ENCODE results near the gene KNDC1. TPM values are rescaled to one million over a fixed set of nuclear protein-coding genes. Genes with fewer than 3 reads are reported as not detected.

KNDC1 gene
- total RNA-seq, 1 experiment from 2014 or later: 1.1 TPM

DNA sequence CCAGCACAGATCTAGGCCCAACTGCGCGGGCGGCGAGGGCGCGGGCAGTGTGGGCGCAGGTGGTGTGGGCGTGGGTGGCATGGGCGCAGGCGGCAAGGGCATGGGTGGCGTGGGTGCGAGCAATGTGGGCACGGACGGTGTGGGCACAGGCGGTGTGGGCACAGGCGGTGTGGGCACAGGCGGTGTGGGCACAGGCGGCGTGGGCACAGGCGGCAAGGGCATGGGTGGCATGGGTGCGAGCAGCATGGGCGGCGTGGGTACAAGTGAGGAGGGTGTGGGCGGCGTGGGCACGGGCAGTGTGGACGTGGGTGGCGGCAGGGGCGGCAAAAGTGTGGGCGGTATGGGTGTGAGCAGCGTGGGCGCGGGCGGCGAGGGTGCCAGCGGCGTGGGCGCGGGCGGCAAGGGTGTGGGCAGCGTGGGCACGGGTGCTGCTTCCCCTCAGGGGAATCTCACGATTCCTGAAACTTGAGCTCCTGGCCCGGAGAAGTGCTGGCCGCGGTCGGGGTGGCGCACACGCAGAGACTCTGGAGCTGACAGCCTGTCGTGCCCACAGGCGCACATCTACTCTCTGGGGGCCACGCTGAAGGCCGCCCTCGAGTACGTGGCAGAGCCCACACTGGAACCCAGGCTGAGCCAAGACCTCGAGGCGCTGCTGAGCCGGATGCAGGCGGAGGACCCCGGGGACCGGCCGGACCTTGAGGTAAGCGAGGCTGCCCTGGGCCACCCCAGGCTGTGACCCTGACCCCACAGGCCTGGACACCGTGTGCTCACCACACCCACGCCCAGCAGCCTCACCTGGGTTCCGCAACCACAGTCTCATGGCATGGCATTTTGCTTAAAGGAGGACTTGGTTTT lies 23.0 kb downstream of the KNDC1 start:
- in situ Hi-C loops (cut with HindIII; ENCODE audit: low pct_unique_long_range_greater_than_20kb, low sequenced_read_pairs): no loop called here
- no peak for DNase-seq (ENCODE audit: low read depth)

DNA sequence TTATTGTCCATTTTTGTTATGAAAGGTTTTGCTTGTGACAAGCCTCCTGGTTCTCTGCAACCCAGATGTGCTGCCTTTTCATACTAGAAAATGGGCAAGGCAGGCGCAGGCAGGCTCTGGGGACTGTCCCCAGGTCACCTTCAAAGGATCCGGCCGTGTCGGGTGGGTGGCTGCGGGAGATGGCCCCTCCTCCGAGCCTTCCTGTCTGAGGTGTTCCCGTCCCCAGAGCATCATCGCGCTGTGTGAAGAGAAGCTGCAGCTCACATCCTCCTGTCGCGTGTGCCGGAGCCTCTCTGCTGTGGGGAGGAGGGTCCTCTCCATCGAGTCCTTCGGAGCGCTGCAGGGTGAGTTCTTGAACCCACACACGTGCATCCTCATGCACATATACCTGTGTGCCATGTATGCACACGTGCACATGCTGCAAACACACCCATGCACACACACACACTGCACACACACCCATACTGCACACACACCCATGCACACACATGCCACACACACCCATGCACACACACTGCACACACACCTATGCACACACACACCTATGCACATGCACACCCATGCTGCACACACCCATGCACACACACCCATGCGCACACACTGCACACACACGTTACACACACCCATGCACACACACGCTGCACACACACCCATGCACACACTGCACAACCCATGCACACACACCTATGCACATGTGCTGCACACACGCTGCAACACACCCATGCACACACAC lies 23.8 kb downstream of the KNDC1 start:
- in situ Hi-C loops (cut with HindIII; ENCODE audit: low pct_unique_long_range_greater_than_20kb, low sequenced_read_pairs): no loop called here

DNA sequence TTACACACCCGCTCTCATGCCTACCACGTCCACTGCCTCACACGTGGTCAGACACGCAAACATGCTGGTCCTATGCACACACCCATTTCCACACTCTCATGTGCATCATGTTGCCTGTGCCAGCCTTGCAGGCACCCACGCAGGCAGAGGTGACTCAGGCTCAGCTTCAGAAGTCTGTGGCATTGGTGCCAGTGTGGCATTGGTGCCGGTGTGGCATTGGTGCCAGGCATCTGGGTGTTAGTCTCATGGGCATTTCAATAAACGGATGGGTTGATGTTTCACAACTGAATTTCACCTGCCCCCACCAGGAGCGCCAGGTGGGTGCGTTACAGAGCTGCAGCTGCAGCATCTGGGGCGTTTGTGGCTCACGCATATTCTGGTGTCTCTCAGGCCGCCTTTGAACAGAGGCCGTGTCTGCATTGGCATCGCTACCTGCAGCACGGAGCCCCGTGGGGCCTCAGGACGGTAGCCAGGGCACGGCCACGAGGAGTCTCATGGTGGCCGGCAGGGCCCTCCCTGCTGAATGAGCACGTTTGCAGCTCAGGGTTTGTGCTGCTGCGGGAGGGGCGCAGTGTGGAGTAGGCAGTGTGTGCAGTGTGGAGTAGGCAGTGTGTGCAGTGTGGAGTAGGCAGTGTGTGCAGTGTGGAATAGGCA lies 24.7 kb downstream of the KNDC1 start:
- in situ Hi-C loops (cut with HindIII; ENCODE audit: low pct_unique_long_range_greater_than_20kb, low sequenced_read_pairs): no loop called here

More for the DNA sequence above, 23.8 kb downstream of the KNDC1 start:
- no peak for DNase-seq (ENCODE audit: low read depth)

DNA sequence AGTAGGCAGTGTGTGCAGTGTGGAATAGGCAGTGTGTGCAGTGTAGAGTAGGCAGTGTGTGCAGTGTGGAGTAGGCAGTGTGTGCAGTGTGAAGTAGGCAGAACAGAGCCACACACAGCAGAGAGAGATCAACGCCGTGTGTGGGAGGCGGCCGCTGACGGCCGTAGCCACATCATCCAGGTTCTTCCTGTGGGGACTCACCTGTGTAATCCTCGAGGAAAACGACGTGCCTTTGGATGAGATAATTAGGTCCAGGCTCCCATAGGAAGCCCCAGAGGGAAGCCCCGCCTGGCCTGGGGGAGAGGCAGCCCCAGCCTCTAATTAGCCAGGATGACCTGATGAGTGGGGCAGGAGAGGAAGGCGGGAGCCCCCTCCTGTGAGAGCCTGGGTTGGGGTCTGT lies 25.4 kb downstream of the KNDC1 start:
- DNase-seq (ENCODE audit: low read depth): no peak
- in situ Hi-C loops (cut with HindIII; ENCODE audit: low pct_unique_long_range_greater_than_20kb, low sequenced_read_pairs): no loop called here

More for the DNA sequence above, 24.7 kb downstream of the KNDC1 start:
- DNase-seq (ENCODE audit: low read depth): no peak

DNA sequence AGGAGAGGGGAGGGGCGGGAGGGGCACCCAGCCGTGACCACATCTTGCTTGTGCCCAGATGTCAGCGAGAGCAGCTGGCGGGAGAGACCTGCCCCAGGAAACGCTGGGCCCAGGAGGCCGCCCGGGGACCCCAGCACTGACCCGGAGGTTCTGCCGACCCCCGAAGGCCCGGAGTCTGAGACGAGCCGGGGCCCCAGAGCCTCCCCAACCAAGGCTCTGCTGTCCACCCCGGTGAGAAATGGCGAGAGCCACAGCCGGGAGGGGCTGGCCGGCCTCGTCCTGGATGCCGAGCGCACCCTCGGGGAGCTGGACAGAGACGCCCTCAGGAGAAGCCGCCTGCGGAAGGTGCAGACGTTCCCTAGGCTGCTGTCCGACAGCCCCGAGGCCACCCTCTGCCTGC lies 25.9 kb downstream of the KNDC1 start:
- in situ Hi-C loops (cut with HindIII; ENCODE audit: low pct_unique_long_range_greater_than_20kb, low sequenced_read_pairs): no loop called here
- no peak for DNase-seq (ENCODE audit: low read depth)

DNA sequence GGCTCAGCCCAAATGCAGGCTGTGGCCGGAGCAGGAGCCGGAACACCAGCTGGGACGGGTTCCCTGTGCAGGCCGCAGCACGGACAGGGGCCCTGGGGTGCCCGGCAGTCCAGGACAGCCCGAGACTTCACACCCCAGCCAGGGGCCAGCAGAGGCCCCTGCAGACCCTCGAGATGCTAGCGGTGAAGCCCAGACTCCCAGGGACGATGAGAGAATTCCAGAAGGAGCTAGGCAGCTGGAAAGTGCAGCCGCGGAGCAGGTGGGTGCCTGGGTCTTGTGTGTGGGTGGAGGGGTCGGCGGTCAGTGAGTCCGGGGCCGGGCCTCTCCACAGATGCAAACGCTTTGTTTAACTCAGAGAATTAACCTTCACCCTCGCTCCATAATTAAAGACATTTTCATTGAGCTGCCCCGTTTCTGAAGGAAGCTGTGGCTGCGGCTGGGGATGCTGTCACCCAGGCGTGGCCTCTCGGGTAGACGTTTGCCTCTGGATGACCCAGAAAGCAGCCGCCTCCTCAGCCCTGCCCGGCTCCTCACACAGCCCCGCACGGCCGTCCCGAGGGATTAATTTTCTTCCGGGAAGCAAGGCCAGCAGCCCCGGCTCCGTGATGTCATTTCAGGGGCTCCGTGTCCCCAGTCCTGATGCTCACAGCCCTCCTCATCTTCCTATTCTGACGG lies 26.5 kb downstream of the KNDC1 start:
- in situ Hi-C loops (cut with HindIII; ENCODE audit: low pct_unique_long_range_greater_than_20kb, low sequenced_read_pairs): no loop called here
- no peak for DNase-seq (ENCODE audit: low read depth)

DNA sequence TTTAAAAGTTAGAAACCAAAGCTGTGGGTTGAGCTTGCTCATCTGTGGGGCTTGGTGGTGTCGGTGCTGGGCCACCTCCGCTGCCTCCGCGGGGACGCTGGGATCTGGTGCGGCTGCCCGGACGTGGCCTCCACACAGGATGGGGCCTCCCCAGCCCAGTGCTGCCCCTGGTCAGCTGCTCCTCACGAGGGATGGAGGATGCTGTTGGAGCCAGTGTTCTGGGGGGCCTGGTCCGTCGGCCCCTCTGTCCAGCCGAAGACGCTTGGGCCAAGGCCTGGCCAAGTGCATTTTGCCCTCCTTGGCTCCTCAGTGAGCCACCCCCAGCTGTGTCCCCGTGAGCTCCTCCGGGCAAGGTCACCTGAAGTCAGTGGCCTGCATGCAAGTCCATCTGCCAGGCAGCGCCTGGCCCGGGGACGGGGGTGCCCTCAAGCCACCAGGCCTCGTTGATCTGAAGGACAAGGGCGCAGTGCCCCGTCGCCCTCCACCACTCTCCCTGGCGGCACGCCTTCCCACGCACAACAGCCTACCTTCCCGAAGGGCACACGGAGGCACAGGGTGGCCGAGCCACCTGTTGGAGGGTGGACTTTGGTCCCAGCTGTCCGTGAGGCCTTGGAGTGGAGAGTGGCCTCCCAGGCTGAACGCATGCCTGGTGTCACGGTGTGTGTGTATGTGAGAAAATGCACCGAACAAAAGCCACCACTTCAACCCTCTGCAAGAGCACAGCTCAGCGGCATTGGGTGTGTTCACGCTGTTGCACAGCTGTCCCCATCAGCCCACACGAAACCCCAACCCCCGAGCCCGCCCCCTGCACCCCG lies 27.3 kb downstream of the KNDC1 start:
- DNase-seq (ENCODE audit: low read depth): no peak
- in situ Hi-C loops (cut with HindIII; ENCODE audit: low pct_unique_long_range_greater_than_20kb, low sequenced_read_pairs): no loop called here

DNA sequence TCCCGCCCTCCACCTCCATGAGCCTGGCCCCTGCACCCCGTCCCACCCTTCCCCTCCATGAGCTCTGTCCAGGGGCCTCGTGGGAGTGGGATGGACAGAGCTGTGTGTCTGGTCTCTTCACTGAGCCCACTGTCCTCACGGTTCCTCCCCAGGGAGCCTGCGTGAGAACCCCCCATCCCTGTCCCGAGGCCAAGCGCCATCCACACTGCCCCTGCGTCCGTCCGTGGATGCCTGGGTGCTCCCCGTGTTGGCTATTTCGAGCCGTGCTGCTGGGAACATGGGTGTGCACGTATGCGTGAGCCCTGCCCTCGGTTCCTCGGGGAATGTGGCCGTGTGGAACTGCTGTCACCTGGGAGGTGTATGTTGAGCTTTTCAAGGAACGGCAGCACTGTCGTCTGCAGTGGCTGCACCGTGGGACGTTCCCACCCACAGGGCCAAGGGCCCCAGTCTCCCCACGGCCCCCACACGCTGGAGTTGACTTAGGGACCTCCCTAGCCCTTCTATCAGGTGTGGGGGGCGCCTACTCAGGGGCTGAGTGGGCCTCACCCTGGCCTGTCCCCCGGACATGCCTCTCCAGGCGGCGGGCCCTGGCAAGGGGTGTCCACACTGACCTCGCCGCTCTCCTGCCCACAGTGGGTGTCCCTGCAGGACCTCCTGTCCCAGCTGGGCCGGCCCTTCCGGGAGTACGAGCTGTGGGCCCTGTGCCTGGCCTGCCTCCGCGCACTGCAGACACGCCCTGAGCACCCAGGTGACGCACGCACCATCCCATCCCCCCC lies 28.1 kb downstream of the KNDC1 start:
- no peak for DNase-seq (ENCODE audit: low read depth)
- in situ Hi-C loops (cut with HindIII; ENCODE audit: low pct_unique_long_range_greater_than_20kb, low sequenced_read_pairs): no loop called here

DNA sequence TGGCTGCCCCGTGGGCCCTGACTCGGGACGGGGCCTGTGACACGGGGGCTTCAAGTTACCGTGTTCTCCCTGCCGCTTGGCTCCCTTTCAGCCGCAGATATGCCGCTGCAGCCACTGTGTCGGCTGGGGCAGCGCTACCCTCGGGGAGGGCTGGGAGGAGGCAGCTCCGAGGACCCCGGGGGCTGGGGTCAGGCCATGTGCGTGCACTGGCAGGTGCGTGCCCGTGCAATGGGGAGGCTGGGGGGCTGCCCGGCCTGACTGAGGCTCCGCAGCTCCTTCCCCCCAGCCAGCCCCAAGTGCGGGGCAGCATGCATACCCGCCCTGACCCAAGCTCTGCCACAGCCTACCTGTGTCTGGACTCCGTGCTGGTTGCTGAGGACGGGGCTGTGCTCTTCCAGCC lies 29.2 kb downstream of the KNDC1 start:
- no peak for DNase-seq (ENCODE audit: low read depth)
- in situ Hi-C loops (cut with HindIII; ENCODE audit: low pct_unique_long_range_greater_than_20kb, low sequenced_read_pairs): no loop called here

DNA sequence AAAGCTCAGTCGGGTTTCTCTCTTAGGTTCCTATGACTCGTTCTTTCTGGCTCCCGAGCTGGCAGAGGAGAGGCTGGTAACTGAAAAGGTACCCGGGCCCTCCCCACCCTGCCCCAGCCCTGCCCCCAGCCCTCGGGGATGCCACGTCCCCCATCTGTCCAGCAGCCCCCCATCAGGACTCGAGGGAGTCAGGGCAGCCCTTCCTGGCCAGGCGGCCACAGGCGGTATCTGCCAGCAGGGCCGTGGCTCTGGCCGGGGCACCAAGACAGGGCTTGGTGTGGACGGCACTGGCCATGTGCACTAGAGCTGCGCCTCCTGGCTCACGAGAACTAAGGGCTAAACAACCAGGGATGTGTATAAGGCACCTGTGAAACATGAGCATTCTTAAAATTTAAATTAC lies 29.7 kb downstream of the KNDC1 start:
- in situ Hi-C loops (cut with HindIII; ENCODE audit: low pct_unique_long_range_greater_than_20kb, low sequenced_read_pairs): no loop called here
- no peak for DNase-seq (ENCODE audit: low read depth)

DNA sequence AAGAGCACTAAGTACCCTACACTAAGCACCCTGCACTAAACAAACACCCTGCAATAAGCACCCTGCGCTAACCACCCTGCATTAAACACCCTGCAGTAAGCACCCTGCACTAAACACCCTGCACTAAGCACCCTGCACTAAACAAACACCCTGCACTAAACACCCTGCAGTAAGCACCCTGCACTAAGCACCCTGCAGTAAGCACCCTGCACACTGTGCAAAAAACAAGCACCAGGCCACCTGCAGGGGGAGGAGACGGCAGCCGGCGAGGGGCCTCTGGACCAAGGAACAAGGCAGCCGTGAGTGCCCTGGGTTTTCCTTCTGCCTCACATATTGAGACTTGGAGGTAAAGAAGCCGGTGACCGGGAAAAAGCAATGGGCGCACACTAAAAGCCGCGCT lies 30.2 kb downstream of the KNDC1 start:
- in situ Hi-C loops (cut with HindIII; ENCODE audit: low pct_unique_long_range_greater_than_20kb, low sequenced_read_pairs): no loop called here
- no peak for DNase-seq (ENCODE audit: low read depth)

DNA sequence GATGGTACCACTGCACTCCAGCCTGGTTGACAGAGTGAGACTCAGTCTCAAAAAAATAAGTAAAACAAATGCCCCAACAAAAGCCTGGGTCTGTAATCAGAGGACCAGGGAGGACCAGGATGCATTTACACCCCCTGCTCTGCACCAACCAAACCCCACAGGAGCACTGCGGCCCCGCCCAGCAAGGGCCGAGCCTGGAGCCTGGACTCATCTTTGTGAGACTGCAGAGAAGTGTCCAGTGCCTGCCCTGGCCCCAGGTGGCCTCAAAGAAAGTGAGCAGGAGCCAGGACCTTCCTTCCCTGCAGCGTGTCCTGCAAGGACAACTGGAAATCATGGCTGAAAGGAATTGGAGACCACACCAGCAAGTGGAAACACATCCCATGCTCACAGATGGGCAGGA lies 31.6 kb downstream of the KNDC1 start:
- in situ Hi-C loops (cut with HindIII; ENCODE audit: low pct_unique_long_range_greater_than_20kb, low sequenced_read_pairs): no loop called here
- DNase-seq (ENCODE audit: low read depth): no peak

DNA sequence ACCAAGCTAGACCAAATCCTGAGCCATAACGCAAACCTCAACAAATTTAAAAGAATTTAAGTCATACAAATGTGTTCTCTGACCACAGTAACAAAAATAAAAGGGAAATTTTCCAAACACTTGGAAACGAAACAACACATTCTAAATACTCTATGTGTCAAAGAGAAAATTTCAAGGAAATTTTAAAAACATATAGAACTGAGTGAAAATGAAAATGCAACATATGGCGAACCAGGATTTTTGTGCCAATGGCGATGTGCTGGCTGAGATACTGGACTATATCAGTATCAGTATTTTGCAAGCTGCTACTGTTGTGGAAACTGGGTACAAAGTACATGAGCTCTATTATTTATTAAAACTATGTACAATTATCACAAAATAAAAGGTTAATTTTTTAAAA lies 34.1 kb downstream of the KNDC1 start:
- in situ Hi-C loops (cut with HindIII; ENCODE audit: low pct_unique_long_range_greater_than_20kb, low sequenced_read_pairs): no loop called here
- no peak for DNase-seq (ENCODE audit: low read depth)

DNA sequence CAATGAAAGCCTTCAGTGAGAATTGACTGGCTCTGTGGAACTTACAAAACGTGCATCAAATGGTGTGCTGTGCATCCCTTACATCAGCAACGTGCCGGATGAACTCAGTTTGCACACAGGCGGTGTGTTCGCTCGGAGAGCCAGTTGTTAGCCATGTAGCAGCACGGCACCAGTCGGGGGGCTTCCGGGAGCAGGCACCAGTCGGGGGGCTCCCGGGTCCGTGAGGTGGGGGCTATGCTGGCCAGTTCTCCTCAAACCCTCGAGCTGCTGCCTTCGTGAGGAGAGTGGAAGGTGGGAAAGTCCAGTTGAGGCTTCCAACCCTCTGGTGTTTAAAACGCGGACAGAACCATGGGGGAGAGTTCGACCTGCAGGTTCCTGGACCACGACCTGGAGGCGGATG lies 35.1 kb downstream of the KNDC1 start:
- in situ Hi-C loops (cut with HindIII; ENCODE audit: low pct_unique_long_range_greater_than_20kb, low sequenced_read_pairs): no loop called here
- DNase-seq (ENCODE audit: low read depth): no peak

DNA sequence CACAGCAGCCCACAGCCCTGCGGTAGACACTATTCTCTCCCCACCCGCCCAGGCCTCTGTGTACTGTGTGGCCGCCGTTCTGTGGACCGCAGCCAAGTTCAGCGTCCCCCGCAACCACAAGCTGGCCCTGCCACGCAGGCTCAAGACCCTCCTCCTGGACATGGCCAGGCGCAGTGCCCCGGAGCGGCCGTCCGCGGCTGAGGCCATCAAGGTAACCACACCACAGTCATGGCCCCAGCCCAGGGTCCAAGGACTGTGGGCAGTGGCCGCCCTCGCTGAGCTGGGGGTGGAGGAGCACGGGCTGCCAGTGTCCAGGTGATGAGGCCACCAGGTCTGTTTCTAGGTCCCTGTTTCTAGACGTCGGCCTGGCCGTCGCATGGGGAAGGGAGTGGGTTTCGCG lies 35.6 kb downstream of the KNDC1 start:
- no peak for DNase-seq (ENCODE audit: low read depth)
- in situ Hi-C loops (cut with HindIII; ENCODE audit: low pct_unique_long_range_greater_than_20kb, low sequenced_read_pairs): no loop called here

DNA sequence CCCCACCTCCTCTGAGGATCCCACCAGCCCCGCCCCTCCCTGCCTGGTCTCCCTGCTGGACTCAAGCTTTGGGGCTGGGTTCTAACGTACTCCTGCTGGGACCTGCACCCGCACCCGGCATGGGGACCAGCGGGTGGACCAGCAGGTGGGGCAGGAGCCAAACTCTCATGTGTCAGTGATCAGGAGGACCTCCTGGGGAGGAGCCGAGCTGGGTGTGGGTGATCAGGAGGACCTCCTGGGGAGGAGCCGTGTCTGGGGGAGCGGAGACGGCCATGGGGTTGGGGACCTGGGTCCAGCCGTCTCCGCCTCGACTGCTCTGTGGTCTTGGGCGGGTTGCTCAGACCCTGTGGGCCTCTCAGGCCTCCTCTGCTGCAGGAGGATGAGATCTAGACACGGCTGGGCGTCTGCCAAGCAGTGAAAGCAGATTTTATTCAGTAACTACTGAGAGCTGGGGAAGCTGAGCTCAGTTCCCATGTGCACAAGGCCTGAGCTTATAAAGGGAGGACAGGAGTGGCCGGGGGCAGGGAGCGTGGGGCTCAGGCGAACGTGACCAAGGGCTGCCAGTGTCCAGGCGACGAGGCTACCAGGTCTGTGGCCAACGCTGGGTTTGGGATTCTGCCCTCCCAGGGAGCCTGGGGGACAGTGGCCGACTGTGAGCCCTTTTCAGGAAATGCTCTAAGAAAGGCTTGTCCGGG lies 36.3 kb downstream of the KNDC1 start:
- no peak for DNase-seq (ENCODE audit: low read depth)
- in situ Hi-C loops (cut with HindIII; ENCODE audit: low pct_unique_long_range_greater_than_20kb, low sequenced_read_pairs): no loop called here
